Heart left ventricle (tissue), 13 donors: ENCODE results near the gene MIA.

Source experiments
- POLR2A ChIP-seq, 2 donors: fragments of 450-650 bp; IDR thresholded peaks; one replicate each; pipeline ENCODE4 v1.6.1; 2017; ENCODE audit warnings: antibody characterized with exemption in 2 of 2, mild to moderate bottlenecking in 2 of 2, moderate library complexity in 2 of 2
- TF ChIP-seq, protein P1 (sequence below), 12 donors: fragments of 200-600 bp; sonication (generic) in 4 of 12; IDR thresholded peaks; one replicate each; pipeline versions ENCODE4 v1.5.0 to v1.8.0; 2018 to 2022; ENCODE audit warnings: antibody characterized with exemption in 12 of 12, mild to moderate bottlenecking in 5 of 12
- donor health status: ischemic (EF 13 %, LVEDD 7.1; RV severe dilation, severe dysfunction).
- donor health status: DM: no; HTN: yes; CAD: no.
- donor health status: DM: no; HTN: no; CAD: no.
- donor health status: ischemic (EF 25% LVEDD 6.9; RV normal size, moderate dysfunction).
- donor health status: ischemic (EF 25% LVEDD 5.7; RV mildly dilated, moderate dysfunction).
- donor health status: ischemic (EF 35%, LVEDD 5.7; RV mildly dilated, moderate dysfunction).
- donor health status: nonischemic (EF 11% LVEDD 7.7; RV severe dilation, severe dysfunction).
- donor health status: DM: yes; HTN: yes; CAD: no.
- donor health status: PGD.
- donor health status: ischemic (EF 29% LVEDD 5.4; RV normal size, mild dysfunction).
- donor health status: nonischemic (EF 23%, LVEDD 6.1; RV moderate dilation, normal function).

DNA sequence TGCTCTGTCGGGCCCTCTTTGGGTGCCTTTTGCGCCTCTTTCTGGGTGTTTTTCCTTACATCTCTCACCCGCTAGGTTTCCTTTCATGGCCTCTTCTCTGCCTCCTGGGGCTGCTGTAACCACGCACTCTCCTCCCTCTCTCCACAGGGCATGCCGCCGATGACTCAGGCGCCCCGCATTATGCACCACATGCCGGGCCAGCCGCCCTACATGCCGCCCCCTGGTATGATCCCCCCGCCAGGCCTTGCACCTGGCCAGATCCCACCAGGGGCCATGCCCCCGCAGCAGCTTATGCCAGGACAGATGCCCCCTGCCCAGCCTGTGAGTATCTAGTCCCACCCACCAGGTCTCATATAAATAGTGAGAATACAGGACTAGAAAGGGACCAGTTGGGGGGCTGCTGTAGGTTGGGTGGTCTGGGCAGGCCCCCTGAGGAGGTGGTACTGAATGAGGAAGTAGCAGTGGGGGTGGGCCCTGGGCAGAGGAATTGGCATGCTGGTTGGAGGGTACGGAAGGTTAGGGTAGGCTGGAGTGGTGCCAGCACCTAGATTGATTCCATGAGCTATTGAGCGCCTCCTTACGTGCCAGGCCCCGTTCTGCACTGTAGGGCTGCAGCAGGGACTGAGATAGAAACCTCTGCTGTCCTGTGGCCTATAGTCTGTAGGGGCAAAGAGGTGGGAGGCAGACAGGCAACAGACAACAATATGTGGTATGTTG lies 12.4 kb upstream of the MIA start:
- TF ChIP-seq, protein P1, sequence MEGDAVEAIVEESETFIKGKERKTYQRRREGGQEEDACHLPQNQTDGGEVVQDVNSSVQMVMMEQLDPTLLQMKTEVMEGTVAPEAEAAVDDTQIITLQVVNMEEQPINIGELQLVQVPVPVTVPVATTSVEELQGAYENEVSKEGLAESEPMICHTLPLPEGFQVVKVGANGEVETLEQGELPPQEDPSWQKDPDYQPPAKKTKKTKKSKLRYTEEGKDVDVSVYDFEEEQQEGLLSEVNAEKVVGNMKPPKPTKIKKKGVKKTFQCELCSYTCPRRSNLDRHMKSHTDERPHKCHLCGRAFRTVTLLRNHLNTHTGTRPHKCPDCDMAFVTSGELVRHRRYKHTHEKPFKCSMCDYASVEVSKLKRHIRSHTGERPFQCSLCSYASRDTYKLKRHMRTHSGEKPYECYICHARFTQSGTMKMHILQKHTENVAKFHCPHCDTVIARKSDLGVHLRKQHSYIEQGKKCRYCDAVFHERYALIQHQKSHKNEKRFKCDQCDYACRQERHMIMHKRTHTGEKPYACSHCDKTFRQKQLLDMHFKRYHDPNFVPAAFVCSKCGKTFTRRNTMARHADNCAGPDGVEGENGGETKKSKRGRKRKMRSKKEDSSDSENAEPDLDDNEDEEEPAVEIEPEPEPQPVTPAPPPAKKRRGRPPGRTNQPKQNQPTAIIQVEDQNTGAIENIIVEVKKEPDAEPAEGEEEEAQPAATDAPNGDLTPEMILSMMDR (IDR thresholded peaks at IDR 0.05) = no peak
- TF ChIP-seq POLR2A (IDR thresholded peaks at IDR 0.05) = no peak
